ENCODE measurements around the gene DNAI2.

- TF ChIP-seq CTCF (IDR thresholded peaks at IDR 0.05), result no peak
- TF ChIP-seq POLR2A (IDR thresholded peaks at IDR 0.05), result no peak
Observed at GRCh38 chr17:74343121-74343520, 69.1 kb downstream of the DNAI2 start.
